ENCODE results near the gene ATP6V0E1.

ATP6V0E1 gene

GRCh38 chr5:172981931-172982330 is 1.6 kb upstream of the ATP6V0E1 start:
- H3K27me3 ChIP-seq (ENCODE audit: insufficient read depth, low read depth, severe bottlenecking): no peaks in the 10 kb centered on the region
- peaks cover 20% of the 10 kb centered on the region for H3K36me3 ChIP-seq
- TF ChIP-seq CTCF (IDR thresholded peaks at IDR 0.05; ENCODE audit: low read depth, low read length): no peak
- H3K4me3 ChIP-seq (ENCODE audit: low read depth, low read length): no peak overlapping the region
- no peaks in the 10 kb centered on the region for H3K9me3 ChIP-seq (ENCODE audit: severe bottlenecking)
- H3K27ac ChIP-seq: no peak overlapping the region
- peak; percentile 51 for DNase-seq

GRCh38 chr5:172984244-172984953 is 828 bp downstream of the ATP6V0E1 start:
- peaks cover 36% of the 10 kb centered on the region for H3K36me3 ChIP-seq
- peak; percentile 58 for TF ChIP-seq CTCF (IDR thresholded peaks at IDR 0.05; ENCODE audit: low read depth, low read length)
- H3K9me3 ChIP-seq (ENCODE audit: severe bottlenecking): no peaks in the 10 kb centered on the region
- no peaks in the 10 kb centered on the region for H3K27me3 ChIP-seq (ENCODE audit: insufficient read depth, low read depth, severe bottlenecking)
- peak overlapping the region; percentile 84 for H3K27ac ChIP-seq
- peak overlapping the region; percentile 91 for H3K4me3 ChIP-seq (ENCODE audit: low read depth, low read length)
- peak; percentile 79 for DNase-seq

GRCh38 chr5:172985596-172985995 is 2.0 kb downstream of the ATP6V0E1 start:
- TF ChIP-seq CTCF (IDR thresholded peaks at IDR 0.05; ENCODE audit: low read depth, low read length): no peak
- no peaks in the 10 kb centered on the region for H3K9me3 ChIP-seq (ENCODE audit: severe bottlenecking)
- H3K27me3 ChIP-seq (ENCODE audit: insufficient read depth, low read depth, severe bottlenecking): no peaks in the 10 kb centered on the region
- H3K36me3 ChIP-seq: peaks cover 36% of the 10 kb centered on the region
- H3K27ac ChIP-seq: no peak overlapping the region
- no peak for DNase-seq
- no peak overlapping the region for H3K4me3 ChIP-seq (ENCODE audit: low read depth, low read length)

- TF ChIP-seq CTCF (IDR thresholded peaks at IDR 0.05; ENCODE audit: low read depth, low read length): no peak
- DNase-seq: no peak
- Histone ChIP-seq H3K4me3 (ENCODE audit: low read depth, low read length) (no peak overlapping the region), H3K9me3 (ENCODE audit: severe bottlenecking) (no peaks in the 10 kb centered on the region), H3K27me3 (ENCODE audit: insufficient read depth, low read depth, severe bottlenecking) (no peaks in the 10 kb centered on the region), H3K36me3 (peaks cover 36% of the 10 kb centered on the region), H3K27ac (no peak overlapping the region)
These were observed 4.7 kb downstream of the ATP6V0E1 start for GRCh38 chr5:172988276-172988675.

GRCh38 chr5:172990776-172991175 is 7.2 kb downstream of the ATP6V0E1 start:
- no peaks in the 10 kb centered on the region for H3K9me3 ChIP-seq (ENCODE audit: severe bottlenecking)
- no peak for TF ChIP-seq CTCF (IDR thresholded peaks at IDR 0.05; ENCODE audit: low read depth, low read length)
- H3K36me3 ChIP-seq: peaks cover 43% of the 10 kb centered on the region
- H3K27me3 ChIP-seq (ENCODE audit: insufficient read depth, low read depth, severe bottlenecking): no peaks in the 10 kb centered on the region
- H3K27ac ChIP-seq: no peak overlapping the region
- DNase-seq: no peak
- H3K4me3 ChIP-seq (ENCODE audit: low read depth, low read length): no peak overlapping the region

- peaks cover 23% of the 10 kb centered on the region for H3K36me3 ChIP-seq
These were observed 10.8 kb downstream of the ATP6V0E1 start for GRCh38 chr5:172994405-172994804.

More at GRCh38 chr5:172994405-172994804, 10.8 kb downstream of the ATP6V0E1 start:
- Histone ChIP-seq H3K4me3 (ENCODE audit: low read depth, low read length) (no peak overlapping the region), H3K9me3 (ENCODE audit: severe bottlenecking) (no peaks in the 10 kb centered on the region), H3K27ac (no peak overlapping the region), H3K27me3 (ENCODE audit: insufficient read depth, low read depth, severe bottlenecking) (no peaks in the 10 kb centered on the region)
- no peak for DNase-seq
- no peak for TF ChIP-seq CTCF (IDR thresholded peaks at IDR 0.05; ENCODE audit: low read depth, low read length)
